ENCODE data around the gene B4GALNT3.

B4GALNT3 gene

GRCh38 chr12:508795-509194, 49.1 kb downstream of the B4GALNT3 start:
- DNase-seq (ENCODE audit: low spot score): no peak

- peak; percentile 56 for DNase-seq (ENCODE audit: low spot score)
Observed at GRCh38 chr12:509500-509899, 49.8 kb downstream of the B4GALNT3 start.

DNA sequence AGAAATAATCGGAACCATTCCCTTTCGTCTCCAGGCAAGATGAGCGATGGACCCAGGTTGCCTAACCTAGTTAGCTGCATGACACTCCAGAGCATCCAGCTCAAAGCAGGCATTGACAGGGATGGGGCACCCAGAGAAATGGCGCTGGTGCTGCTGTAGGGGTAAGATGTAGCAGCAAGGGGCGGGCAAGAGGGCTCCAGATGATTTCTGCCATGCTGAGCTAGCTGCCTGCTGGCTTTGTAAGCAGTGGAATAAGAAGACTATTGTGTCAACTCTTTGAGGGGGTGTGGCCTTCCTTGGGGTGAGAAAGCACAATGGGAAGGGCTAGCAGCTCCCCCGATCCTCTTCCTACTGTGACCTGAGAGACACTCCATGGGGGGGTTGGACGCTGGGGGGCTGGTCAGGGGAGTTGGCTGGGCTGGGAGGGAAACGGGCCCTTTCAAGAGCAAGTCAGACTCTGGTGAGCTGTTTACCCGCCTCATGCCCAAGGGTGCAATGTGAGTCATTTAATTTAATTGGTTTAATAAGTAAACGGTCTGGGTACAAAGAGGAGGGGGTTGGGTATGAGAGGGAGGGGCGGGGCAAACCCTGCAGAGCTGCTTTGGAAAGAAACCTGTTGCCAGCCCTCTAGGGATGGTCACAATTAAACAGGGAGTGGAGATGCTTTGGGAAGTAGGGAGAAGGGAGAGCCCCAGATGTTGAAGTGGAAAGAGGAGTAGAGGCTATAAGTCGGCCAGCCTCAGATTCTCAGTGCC, 50.5 kb downstream of the B4GALNT3 start:
- no peak for DNase-seq (ENCODE audit: low spot score)

DNA sequence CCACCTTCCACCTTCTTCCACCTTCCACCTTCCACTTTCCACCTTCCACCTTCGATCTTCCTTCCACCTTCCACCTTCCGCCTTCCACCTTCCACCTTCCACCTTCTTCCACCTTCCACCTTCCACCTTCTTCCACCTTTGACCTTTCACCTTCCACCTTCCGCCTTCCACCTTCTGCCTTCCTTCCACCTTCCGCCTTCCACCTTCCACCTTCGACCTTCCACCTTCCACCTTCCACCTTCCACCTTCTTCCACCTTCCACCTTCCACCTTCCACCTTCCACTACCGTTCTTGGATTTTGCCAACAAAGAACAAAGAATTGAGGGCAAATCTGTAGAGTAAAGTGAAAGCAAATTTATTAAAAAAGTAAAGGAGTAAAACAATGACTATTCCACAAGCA, 53.2 kb downstream of the B4GALNT3 start:
- no peak for DNase-seq (ENCODE audit: low spot score)

- DNase-seq (ENCODE audit: low spot score): no peak
Observed at GRCh38 chr12:513446-513845, 53.7 kb downstream of the B4GALNT3 start.

GRCh38 chr12:517538-517937, 57.8 kb downstream of the B4GALNT3 start:
- DNase-seq (ENCODE audit: low spot score): no peak

GRCh38 chr12:520119-520518, 60.4 kb downstream of the B4GALNT3 start:
- DNase-seq (ENCODE audit: low spot score): no peak

DNA sequence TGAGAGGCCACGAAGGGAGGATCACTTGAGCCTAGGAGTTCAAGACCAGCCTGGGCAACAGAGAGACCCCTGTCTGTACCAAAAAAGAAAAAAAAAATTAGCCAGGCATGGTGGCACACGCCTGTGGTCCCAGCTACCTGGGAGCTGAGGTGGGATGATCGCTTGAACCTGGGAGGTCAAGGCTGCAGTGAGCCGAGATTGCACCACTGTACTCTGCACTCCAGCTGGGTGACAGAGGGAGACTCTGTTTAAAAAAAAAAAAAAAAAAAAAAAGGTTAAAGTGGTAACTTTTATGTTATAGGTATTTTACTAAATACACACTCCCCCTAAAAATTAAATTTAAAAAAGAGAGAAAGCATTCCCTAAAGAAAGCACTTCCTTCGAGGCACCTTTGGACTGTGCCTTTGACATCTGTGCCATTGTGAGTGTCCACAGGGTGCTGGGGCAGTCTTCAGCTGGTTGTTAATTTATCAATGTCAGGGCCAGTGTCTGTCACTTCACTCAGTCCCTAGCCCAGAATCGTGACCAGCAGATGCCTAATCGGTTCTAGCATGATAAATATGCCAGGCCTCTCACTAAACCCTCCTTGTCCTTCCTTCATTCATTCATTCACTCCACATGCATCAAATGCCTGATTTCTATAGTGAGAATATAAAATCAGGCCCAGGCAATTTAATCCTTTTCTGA, 63.1 kb downstream of the B4GALNT3 start:
- DNase-seq (ENCODE audit: low spot score): no peak

DNA sequence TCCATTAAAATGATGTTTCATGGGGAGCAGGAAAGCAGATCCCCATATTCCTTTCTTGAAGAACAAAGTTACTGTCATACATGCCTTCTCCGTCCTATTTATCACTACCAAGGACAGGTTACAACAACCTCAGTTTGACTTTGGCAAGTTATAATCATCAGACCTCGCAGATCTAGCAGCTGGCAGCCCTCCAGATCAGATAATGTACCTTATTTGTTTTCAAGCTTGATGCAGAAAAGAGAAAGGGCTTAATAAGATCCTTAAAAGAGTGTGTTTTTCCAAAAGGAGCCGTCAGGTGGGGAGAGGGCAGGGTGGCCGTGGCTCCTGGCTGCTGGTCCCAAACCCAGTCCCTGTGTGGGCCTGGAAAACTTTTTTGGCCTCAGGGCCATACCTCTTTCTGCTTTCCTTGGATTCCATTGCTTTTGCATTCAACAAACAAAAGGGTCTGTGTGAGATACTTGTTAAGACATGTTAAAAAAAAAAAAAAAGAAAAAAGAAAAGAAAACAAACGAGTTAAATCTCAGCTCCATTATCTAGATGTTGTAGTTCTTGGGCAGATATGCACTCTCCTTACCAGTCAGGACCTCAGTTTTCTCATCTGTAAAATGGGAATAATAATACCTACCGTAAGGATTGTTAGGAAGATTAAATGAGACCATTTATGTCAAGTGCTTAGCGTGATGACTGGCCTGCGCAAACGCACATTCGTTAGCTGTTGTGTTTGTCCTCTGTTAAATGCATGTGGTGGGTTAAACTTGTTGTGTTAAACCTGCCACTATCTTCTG, 64.6 kb downstream of the B4GALNT3 start:
- no peak for DNase-seq (ENCODE audit: low spot score)

GRCh38 chr12:526089-526488, 66.3 kb downstream of the B4GALNT3 start:
- DNase-seq (ENCODE audit: low spot score): no peak

GRCh38 chr12:527241-527640, 67.5 kb downstream of the B4GALNT3 start:
- no peak for DNase-seq (ENCODE audit: low spot score)

- DNase-seq (ENCODE audit: low spot score): no peak
Observed at GRCh38 chr12:527729-528128, 68.0 kb downstream of the B4GALNT3 start.

- peak; percentile 70 for DNase-seq (ENCODE audit: low spot score)
Observed at GRCh38 chr12:530308-530707, 70.6 kb downstream of the B4GALNT3 start.

DNA sequence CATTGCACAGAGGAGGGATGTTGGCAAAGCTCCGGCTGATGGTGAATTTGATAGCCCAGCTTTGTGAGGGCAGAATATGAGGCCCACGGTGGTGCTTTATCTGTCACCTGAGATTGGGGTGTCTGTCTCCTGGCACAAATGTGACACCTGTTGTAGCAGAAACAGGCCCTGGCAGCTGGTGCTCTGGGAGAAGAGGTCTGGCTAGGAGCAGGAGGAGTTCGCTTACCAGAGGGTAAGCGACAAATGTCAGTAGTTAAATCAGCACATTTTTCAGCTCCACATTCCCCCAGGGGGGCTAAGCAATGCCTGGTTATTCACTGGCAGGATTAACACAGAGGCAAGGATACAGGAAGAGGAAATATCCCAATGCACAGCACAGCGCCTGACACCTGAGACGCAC, 71.1 kb downstream of the B4GALNT3 start:
- no peak for DNase-seq (ENCODE audit: low spot score)

- peak; percentile 49 for DNase-seq (ENCODE audit: low spot score)
Observed at GRCh38 chr12:531951-532585, 72.3 kb downstream of the B4GALNT3 start.

GRCh38 chr12:532908-533565, 73.3 kb downstream of the B4GALNT3 start:
- peak; percentile 92 for DNase-seq (ENCODE audit: low spot score)

DNA sequence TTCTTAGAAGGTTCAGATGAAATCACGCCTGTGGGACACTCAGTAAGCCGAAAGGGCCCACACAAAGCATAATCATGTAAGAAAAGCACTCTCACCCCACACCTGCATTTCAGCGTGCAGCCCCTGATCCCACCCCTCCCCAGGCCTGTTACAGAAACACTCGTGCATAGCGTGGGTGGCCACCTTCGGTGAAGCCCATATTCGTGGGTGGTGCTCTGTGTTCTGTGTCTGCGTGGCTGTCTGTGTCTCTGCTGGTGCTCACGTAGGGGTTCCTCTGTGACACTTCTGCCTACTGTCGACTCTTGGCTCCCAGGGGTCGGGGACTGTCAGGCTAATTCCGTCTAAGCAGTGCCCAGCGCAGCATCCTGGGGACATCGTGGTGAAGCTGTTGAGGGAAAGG, 74.0 kb downstream of the B4GALNT3 start:
- DNase-seq (ENCODE audit: low spot score): no peak

- no peak for DNase-seq (ENCODE audit: low spot score)
Observed at GRCh38 chr12:534216-534615, 74.5 kb downstream of the B4GALNT3 start.

DNA sequence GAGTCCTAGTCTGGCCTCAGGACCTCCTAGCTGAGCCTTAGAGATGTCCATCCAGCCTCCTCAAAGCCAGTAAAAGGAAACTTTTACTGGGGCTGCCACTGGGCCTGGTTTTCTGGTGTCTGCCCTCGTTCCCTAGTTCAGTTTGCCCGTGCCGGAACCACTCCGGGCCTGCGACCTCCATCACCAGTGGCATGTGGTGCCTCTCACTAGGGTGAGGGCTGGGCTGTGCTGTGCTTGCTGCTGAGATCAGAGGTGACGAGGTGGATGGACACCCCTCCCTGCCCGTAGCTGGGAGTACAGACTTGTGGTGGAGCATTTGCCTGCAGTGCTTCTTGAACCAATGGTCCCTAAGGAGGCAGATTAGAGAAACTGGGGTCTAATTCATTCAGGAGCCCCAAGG, 75.7 kb downstream of the B4GALNT3 start:
- DNase-seq (ENCODE audit: low spot score): no peak

GRCh38 chr12:536751-537245, 77.1 kb downstream of the B4GALNT3 start:
- no peak for DNase-seq (ENCODE audit: low spot score)

- no peak for DNase-seq (ENCODE audit: low spot score)
Observed at GRCh38 chr12:537772-538171, 78.0 kb downstream of the B4GALNT3 start.
